Measurements from ENCODE around the gene ZNF438.
A peak's percentile ranks its signal among the peaks of the same experiment; 100 is the strongest.

ZNF438 gene

GRCh38 chr10:30825022-30825421 is 206.6 kb downstream of the ZNF438 start:
- no peaks in the 10 kb centered on the region for H3K27me3 ChIP-seq (ENCODE audit: insufficient read depth, low read length, poor library complexity)
- no peaks in the 10 kb centered on the region for H3K36me3 ChIP-seq (ENCODE audit: control insufficient read depth, insufficient read depth, low read length)
- WGBS (ENCODE audit: extremely low coverage, insufficient coverage, low lambda C conversion rate), result no CpG with 5 or more reads among the region's 3 CpGs

GRCh38 chr10:30823651-30824050 is 208.0 kb downstream of the ZNF438 start:
- no peak overlapping the region for H3K4me2 ChIP-seq (ENCODE audit: low read length)
- H4K8ac ChIP-seq (ENCODE audit: low read depth, low read length), result no peak overlapping the region
- H3K4ac ChIP-seq (ENCODE audit: low read depth, low read length), result no peak overlapping the region
- no peak overlapping the region for H2BK5ac ChIP-seq (ENCODE audit: low read length)
- H2BK120ac ChIP-seq (ENCODE audit: low read depth, low read length), result no peak overlapping the region
- no peak overlapping the region for H3K56ac ChIP-seq (ENCODE audit: low read length)
- no peak overlapping the region for H4K5ac ChIP-seq (ENCODE audit: low read length)
- DNase-seq, result no peak
- no peaks in the 10 kb centered on the region for H3K27me3 ChIP-seq (ENCODE audit: insufficient read depth, low read length, poor library complexity)
- no peaks in the 10 kb centered on the region for H3K36me3 ChIP-seq (ENCODE audit: control insufficient read depth, insufficient read depth, low read length)
- no peak overlapping the region for H3K18ac ChIP-seq (ENCODE audit: low read length)
- no CpG with 5 or more reads among the region's 2 CpGs for WGBS (ENCODE audit: extremely low coverage, insufficient coverage, low lambda C conversion rate)
- no peaks in the 10 kb centered on the region for H3K79me2 ChIP-seq (ENCODE audit: control insufficient read depth, insufficient read depth, low read length)
- H2AK5ac ChIP-seq (ENCODE audit: low read length), result no peak overlapping the region
- H3K4me1 ChIP-seq (ENCODE audit: control insufficient read depth, low read depth, low read length), result no peaks in the 10 kb centered on the region
- H3K9ac ChIP-seq (ENCODE audit: low read length), result no peak overlapping the region
- H2BK15ac ChIP-seq (replicated peaks; ENCODE audit: low read depth), result no peak overlapping the region
- no peaks in the 10 kb centered on the region for H3K79me1 ChIP-seq (ENCODE audit: low read length)
- H3K4me3 ChIP-seq (ENCODE audit: low read length), result no peak overlapping the region
- H3K27ac ChIP-seq (ENCODE audit: low read depth, low read length), result no peak overlapping the region
- H3K23ac ChIP-seq (ENCODE audit: low read length), result no peak overlapping the region

More at GRCh38 chr10:30825022-30825421, 206.6 kb downstream of the ZNF438 start:
- Histone ChIP-seq H3K4me2 (ENCODE audit: low read length) (no peak overlapping the region), H2AK5ac (ENCODE audit: low read length) (no peak overlapping the region), H3K79me2 (ENCODE audit: control insufficient read depth, insufficient read depth, low read length) (no peaks in the 10 kb centered on the region), H3K27ac (ENCODE audit: low read depth, low read length) (no peak overlapping the region), H2BK120ac (ENCODE audit: low read depth, low read length) (no peak overlapping the region), H4K5ac (ENCODE audit: low read length) (no peak overlapping the region), H2BK15ac (replicated peaks; ENCODE audit: low read depth) (no peak overlapping the region), H4K8ac (ENCODE audit: low read depth, low read length) (no peak overlapping the region), H3K4ac (ENCODE audit: low read depth, low read length) (no peak overlapping the region), H3K79me1 (ENCODE audit: low read length) (no peaks in the 10 kb centered on the region), H3K4me3 (ENCODE audit: low read length) (no peak overlapping the region), H2BK5ac (ENCODE audit: low read length) (no peak overlapping the region), H3K9ac (ENCODE audit: low read length) (no peak overlapping the region), H3K18ac (ENCODE audit: low read length) (no peak overlapping the region), H3K23ac (ENCODE audit: low read length) (no peak overlapping the region), H3K4me1 (ENCODE audit: control insufficient read depth, low read depth, low read length) (peaks cover under 1% of the 10 kb centered on the region), H3K56ac (ENCODE audit: low read length) (no peak overlapping the region)
- DNase-seq, result no peak

DNA sequence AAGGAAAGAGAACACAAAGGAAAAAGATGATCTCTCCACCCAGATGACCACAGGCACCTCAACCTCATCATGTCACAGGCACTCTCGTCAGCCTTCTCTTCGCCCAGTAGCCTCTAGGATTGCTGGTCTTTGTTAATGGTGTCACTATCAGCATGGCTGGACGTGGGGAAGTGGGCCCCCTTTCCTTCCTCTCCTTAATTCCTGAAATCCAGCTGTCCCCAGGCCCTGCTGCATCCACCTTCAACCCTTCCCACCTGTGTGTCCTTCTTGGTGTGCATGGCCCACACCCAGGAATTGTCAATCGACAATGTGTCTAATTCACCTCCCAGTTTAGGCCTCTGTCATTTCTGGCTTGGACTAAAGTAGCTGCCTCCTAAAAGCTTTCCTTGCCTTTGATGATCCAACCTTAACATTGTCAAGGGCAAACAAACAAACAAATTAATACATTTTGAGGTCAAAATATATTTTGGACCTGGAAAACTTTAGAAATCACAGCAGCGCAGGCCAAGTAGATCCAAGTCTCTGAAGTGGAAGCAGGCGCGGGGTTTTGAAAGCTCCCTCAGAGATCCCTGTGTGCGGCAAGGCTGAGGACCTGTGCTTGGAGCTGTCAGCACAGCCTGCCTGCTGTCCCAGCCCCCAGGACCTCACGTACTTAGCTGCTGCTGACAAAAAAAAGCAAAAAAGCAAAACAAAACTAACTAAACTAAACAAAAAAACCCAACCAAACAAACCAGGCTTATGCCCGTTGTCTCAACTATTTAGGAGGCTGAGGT is 208.8 kb downstream of the ZNF438 start:
- H3K79me1 ChIP-seq (ENCODE audit: low read length), result no peaks in the 10 kb centered on the region
- WGBS (ENCODE audit: extremely low coverage, insufficient coverage, low lambda C conversion rate), result no CpG with 5 or more reads among the region's 10 CpGs

DNA sequence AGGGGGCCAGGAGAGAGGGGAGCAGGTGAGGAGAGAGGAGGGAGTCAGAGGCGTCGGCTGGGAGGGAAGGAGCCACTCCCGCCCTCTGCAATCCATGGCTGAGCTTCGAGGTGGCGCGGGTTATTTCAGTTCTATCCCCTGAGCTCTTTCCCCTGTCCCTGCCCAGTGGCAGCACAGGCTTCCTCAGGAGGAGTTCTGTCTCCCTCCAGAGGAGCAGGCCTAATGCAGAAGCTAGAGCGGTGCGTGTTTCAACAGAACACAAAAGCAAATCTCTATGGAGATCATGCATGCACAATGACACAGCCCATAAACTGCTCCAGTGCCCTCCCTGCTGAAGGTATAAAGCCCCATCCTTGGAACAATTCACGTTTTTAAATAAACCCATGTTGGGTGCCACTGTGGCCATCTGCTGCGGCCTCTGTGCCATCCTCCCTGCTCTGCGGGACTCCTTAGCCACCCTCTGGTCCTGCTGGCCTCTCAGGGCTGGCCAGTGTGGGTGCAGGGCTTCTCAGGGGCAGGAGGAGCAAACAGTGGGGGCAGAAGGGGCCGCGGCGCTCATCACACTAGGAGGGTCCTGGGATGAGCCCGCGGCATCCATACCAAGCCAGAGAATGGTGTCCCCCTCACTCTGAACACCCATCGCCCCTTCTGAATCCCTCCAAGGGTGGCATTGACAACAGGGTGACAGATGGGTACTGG is 209.5 kb downstream of the ZNF438 start:
- no peak overlapping the region for H3K9ac ChIP-seq (ENCODE audit: low read length)
- H3K27me3 ChIP-seq (ENCODE audit: insufficient read depth, low read length, poor library complexity), result no peaks in the 10 kb centered on the region
- WGBS (ENCODE audit: extremely low coverage, insufficient coverage, low lambda C conversion rate), result no CpG with 5 or more reads among the region's 17 CpGs
- H3K4me1 ChIP-seq (ENCODE audit: control insufficient read depth, low read depth, low read length), result no peaks in the 10 kb centered on the region
- H2AK5ac ChIP-seq (ENCODE audit: low read length), result no peak overlapping the region
- H4K8ac ChIP-seq (ENCODE audit: low read depth, low read length), result no peak overlapping the region
- H4K5ac ChIP-seq (ENCODE audit: low read length), result no peak overlapping the region
- H3K4ac ChIP-seq (ENCODE audit: low read depth, low read length), result no peak overlapping the region
- H3K79me2 ChIP-seq (ENCODE audit: control insufficient read depth, insufficient read depth, low read length), result no peaks in the 10 kb centered on the region
- H3K4me3 ChIP-seq (ENCODE audit: low read length), result no peak overlapping the region
- H3K56ac ChIP-seq (ENCODE audit: low read length), result no peak overlapping the region
- no peak overlapping the region for H2BK15ac ChIP-seq (replicated peaks; ENCODE audit: low read depth)
- H2BK5ac ChIP-seq (ENCODE audit: low read length), result no peak overlapping the region
- no peak overlapping the region for H3K23ac ChIP-seq (ENCODE audit: low read length)
- DNase-seq, result no peak
- no peak overlapping the region for H3K27ac ChIP-seq (ENCODE audit: low read depth, low read length)
- no peak overlapping the region for H3K18ac ChIP-seq (ENCODE audit: low read length)
- H3K79me1 ChIP-seq (ENCODE audit: low read length), result no peaks in the 10 kb centered on the region
- no peak overlapping the region for H3K4me2 ChIP-seq (ENCODE audit: low read length)
- no peak overlapping the region for H2BK120ac ChIP-seq (ENCODE audit: low read depth, low read length)
- no peaks in the 10 kb centered on the region for H3K36me3 ChIP-seq (ENCODE audit: control insufficient read depth, insufficient read depth, low read length)

More for the DNA sequence above, 208.8 kb downstream of the ZNF438 start:
- H3K27ac ChIP-seq (ENCODE audit: low read depth, low read length), result no peak overlapping the region
- H2BK5ac ChIP-seq (ENCODE audit: low read length), result no peak overlapping the region
- no peaks in the 10 kb centered on the region for H3K36me3 ChIP-seq (ENCODE audit: control insufficient read depth, insufficient read depth, low read length)
- H3K23ac ChIP-seq (ENCODE audit: low read length), result no peak overlapping the region
- H2AK5ac ChIP-seq (ENCODE audit: low read length), result no peak overlapping the region
- H4K8ac ChIP-seq (ENCODE audit: low read depth, low read length), result no peak overlapping the region
- H3K27me3 ChIP-seq (ENCODE audit: insufficient read depth, low read length, poor library complexity), result no peaks in the 10 kb centered on the region
- no peak overlapping the region for H3K4me3 ChIP-seq (ENCODE audit: low read length)
- H3K79me2 ChIP-seq (ENCODE audit: control insufficient read depth, insufficient read depth, low read length), result no peaks in the 10 kb centered on the region
- H3K4me2 ChIP-seq (ENCODE audit: low read length), result no peak overlapping the region
- H3K9ac ChIP-seq (ENCODE audit: low read length), result no peak overlapping the region
- no peak overlapping the region for H3K56ac ChIP-seq (ENCODE audit: low read length)
- no peak overlapping the region for H4K5ac ChIP-seq (ENCODE audit: low read length)
- H2BK15ac ChIP-seq (replicated peaks; ENCODE audit: low read depth), result no peak overlapping the region
- DNase-seq, result no peak
- H2BK120ac ChIP-seq (ENCODE audit: low read depth, low read length), result no peak overlapping the region
- H3K4ac ChIP-seq (ENCODE audit: low read depth, low read length), result no peak overlapping the region
- no peak overlapping the region for H3K18ac ChIP-seq (ENCODE audit: low read length)
- no peaks in the 10 kb centered on the region for H3K4me1 ChIP-seq (ENCODE audit: control insufficient read depth, low read depth, low read length)

DNA sequence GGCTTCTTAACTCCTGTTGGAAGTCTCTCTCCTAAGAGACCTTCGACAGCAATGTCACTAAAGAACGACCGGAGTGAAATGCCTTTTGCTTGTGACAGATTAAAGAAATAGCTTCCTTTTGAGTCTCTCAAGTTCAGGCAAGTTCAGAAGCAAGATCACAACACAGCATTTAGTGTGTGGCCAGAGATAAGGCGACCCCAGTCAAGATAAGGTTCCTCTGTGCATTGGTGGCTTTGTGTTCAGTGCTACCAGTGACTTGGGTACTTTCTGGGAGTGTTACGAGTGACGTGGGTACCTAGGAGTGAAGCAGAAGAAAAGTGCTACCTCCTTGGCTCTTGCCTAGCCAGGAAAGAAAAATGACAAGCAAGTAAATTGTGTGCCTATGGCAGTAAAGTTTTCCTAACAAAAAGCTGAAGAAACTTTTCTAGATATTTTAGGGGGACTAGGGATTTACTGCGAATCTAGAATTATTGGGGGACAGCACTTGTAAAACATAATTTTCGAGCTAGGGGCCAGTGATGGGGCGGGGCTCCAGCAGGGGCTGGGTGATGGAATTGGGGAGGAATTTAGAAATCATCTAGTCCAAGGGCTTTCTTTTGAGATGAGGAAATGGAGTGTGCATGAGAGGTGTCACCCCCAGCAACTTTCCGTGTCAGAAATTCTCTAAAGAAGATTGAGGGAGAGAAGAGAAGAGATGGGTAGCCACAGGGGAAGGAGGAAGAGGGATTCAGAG is 210.2 kb downstream of the ZNF438 start:
- no peak overlapping the region for H3K56ac ChIP-seq (ENCODE audit: low read length)
- H3K79me2 ChIP-seq (ENCODE audit: control insufficient read depth, insufficient read depth, low read length), result no peaks in the 10 kb centered on the region
- no peaks in the 10 kb centered on the region for H3K27me3 ChIP-seq (ENCODE audit: insufficient read depth, low read length, poor library complexity)
- no peak overlapping the region for H3K9ac ChIP-seq (ENCODE audit: low read length)
- H4K8ac ChIP-seq (ENCODE audit: low read depth, low read length), result no peak overlapping the region
- WGBS (ENCODE audit: extremely low coverage, insufficient coverage, low lambda C conversion rate), result no CpG with 5 or more reads among the region's 10 CpGs
- H2BK15ac ChIP-seq (replicated peaks; ENCODE audit: low read depth), result no peak overlapping the region
- no peak overlapping the region for H2BK120ac ChIP-seq (ENCODE audit: low read depth, low read length)
- H3K23ac ChIP-seq (ENCODE audit: low read length), result no peak overlapping the region
- H3K4me1 ChIP-seq (ENCODE audit: control insufficient read depth, low read depth, low read length), result no peaks in the 10 kb centered on the region
- H3K4ac ChIP-seq (ENCODE audit: low read depth, low read length), result no peak overlapping the region
- peak; percentile 61 for DNase-seq
- H3K27ac ChIP-seq (ENCODE audit: low read depth, low read length), result no peak overlapping the region
- H2BK5ac ChIP-seq (ENCODE audit: low read length), result no peak overlapping the region
- H3K4me2 ChIP-seq (ENCODE audit: low read length), result no peak overlapping the region
- no peak overlapping the region for H4K5ac ChIP-seq (ENCODE audit: low read length)
- H3K4me3 ChIP-seq (ENCODE audit: low read length), result no peak overlapping the region
- H2AK5ac ChIP-seq (ENCODE audit: low read length), result no peak overlapping the region
- H3K36me3 ChIP-seq (ENCODE audit: control insufficient read depth, insufficient read depth, low read length), result no peaks in the 10 kb centered on the region
- H3K79me1 ChIP-seq (ENCODE audit: low read length), result no peaks in the 10 kb centered on the region
- H3K18ac ChIP-seq (ENCODE audit: low read length), result no peak overlapping the region

Measured in mesendoderm (in vitro differentiated cells).